Ishikawa (cell line): ENCODE results near the gene RNF169.
A peak's percentile ranks its signal among the peaks of the same experiment; 100 is the strongest.

Experiments
- CEBPB ChIP-seq: IDR thresholded peaks from 2 replicates; pipeline ENCODE4 v1.6.1; 2012
- CREB1 ChIP-seq: IDR thresholded peaks from 2 replicates; pipeline ENCODE4 v1.6.1; 2012; ENCODE audit warnings: low read depth
- EGR1 ChIP-seq: IDR thresholded peaks from 2 replicates; pipeline ENCODE4 v1.6.1; 2012
- EP300 ChIP-seq: IDR thresholded peaks from 2 replicates; pipeline ENCODE4 v1.6.1; 2012; ENCODE audit warnings: borderline replicate concordance
- FOXM1 ChIP-seq: IDR thresholded peaks from 2 replicates; pipeline ENCODE4 v1.6.1; 2012; ENCODE audit warnings: low read depth, borderline replicate concordance
- MAX ChIP-seq: IDR thresholded peaks from 2 replicates; pipeline ENCODE4 v1.6.1; 2012
- NFIC ChIP-seq: IDR thresholded peaks from 2 replicates; pipeline ENCODE4 v1.6.1; 2012
- RAD21 ChIP-seq: IDR thresholded peaks from 2 replicates; pipeline ENCODE4 v1.6.1; 2012; ENCODE audit warnings: low read depth
- TAF1 ChIP-seq: IDR thresholded peaks from 2 replicates; pipeline ENCODE4 v1.6.1; 2012; ENCODE audit warnings: low read depth, mild to moderate bottlenecking
- TCF12 ChIP-seq: IDR thresholded peaks from 2 replicates; pipeline ENCODE4 v1.6.1; 2012; ENCODE audit warnings: low read depth
- TEAD4 ChIP-seq: IDR thresholded peaks from 2 replicates; pipeline ENCODE4 v1.6.1; 2012
- YY1 ChIP-seq: IDR thresholded peaks from 2 replicates; pipeline ENCODE4 v1.6.1; 2012; ENCODE audit warnings: low read depth
- ZBTB7A ChIP-seq: IDR thresholded peaks from 2 replicates; pipeline ENCODE4 v1.6.1; 2012; ENCODE audit warnings: low read depth
- TF ChIP-seq, protein P1 (sequence below): IDR thresholded peaks from 2 replicates; pipeline ENCODE4 v1.6.1; 2012
- TF ChIP-seq, protein P2 (sequence below): IDR thresholded peaks from 2 replicates; pipeline ENCODE4 v1.6.1; 2012; ENCODE audit warnings: low read depth, mild to moderate bottlenecking

RNF169 gene

GRCh38 chr11:74748211-74749126 is at the start of gene RNF169:
RNF169 (plus strand) TSS chr11:74748849; CDS start chr11:74748881, 32 bp downstream.
- TF ChIP-seq CEBPB = no peak
- TF ChIP-seq RAD21 = no peak
- peak; percentile 94 for TF ChIP-seq YY1
- TF ChIP-seq, protein P1, sequence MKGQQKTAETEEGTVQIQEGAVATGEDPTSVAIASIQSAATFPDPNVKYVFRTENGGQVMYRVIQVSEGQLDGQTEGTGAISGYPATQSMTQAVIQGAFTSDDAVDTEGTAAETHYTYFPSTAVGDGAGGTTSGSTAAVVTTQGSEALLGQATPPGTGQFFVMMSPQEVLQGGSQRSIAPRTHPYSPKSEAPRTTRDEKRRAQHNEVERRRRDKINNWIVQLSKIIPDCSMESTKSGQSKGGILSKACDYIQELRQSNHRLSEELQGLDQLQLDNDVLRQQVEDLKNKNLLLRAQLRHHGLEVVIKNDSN = no peak
- TF ChIP-seq TAF1 = peak; percentile 90
- no peak for TF ChIP-seq TEAD4
- TF ChIP-seq TCF12 = no peak

GRCh38 chr11:74699615-74700396 is 48.8 kb upstream of the RNF169 start:
- TF ChIP-seq, protein P1 = no peak

DNA sequence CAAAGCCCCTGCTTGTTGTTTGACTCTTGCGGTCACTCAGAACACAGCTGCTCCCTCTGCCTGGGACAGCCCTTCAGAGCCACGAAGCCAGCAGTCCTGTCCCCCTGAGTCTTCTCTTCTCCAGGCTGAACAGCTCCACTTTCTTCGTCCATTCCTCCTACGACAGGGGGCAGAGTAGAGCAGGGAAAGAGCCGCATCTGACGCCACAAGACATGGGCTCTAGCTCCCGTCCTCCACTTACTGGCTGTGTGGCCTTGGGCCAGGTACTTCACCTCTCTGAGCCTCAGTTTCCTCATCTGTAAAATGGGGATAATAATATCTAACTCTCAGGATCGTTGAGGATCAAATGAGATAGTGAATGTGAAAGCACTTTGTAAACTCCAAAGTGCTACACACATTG is 47.3 kb upstream of the RNF169 start:
- TF ChIP-seq NFIC (no peak), TEAD4 (no peak), ZBTB7A (no peak), TCF12 (no peak), RAD21 (no peak), CREB1 (no peak), EP300 (no peak), EGR1 (no peak), FOXM1 (no peak), YY1 (no peak), CEBPB (no peak), MAX (no peak)
- TF ChIP-seq, protein P2, sequence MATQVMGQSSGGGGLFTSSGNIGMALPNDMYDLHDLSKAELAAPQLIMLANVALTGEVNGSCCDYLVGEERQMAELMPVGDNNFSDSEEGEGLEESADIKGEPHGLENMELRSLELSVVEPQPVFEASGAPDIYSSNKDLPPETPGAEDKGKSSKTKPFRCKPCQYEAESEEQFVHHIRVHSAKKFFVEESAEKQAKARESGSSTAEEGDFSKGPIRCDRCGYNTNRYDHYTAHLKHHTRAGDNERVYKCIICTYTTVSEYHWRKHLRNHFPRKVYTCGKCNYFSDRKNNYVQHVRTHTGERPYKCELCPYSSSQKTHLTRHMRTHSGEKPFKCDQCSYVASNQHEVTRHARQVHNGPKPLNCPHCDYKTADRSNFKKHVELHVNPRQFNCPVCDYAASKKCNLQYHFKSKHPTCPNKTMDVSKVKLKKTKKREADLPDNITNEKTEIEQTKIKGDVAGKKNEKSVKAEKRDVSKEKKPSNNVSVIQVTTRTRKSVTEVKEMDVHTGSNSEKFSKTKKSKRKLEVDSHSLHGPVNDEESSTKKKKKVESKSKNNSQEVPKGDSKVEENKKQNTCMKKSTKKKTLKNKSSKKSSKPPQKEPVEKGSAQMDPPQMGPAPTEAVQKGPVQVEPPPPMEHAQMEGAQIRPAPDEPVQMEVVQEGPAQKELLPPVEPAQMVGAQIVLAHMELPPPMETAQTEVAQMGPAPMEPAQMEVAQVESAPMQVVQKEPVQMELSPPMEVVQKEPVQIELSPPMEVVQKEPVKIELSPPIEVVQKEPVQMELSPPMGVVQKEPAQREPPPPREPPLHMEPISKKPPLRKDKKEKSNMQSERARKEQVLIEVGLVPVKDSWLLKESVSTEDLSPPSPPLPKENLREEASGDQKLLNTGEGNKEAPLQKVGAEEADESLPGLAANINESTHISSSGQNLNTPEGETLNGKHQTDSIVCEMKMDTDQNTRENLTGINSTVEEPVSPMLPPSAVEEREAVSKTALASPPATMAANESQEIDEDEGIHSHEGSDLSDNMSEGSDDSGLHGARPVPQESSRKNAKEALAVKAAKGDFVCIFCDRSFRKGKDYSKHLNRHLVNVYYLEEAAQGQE = no peak
- TF ChIP-seq, protein P1 = no peak

DNA sequence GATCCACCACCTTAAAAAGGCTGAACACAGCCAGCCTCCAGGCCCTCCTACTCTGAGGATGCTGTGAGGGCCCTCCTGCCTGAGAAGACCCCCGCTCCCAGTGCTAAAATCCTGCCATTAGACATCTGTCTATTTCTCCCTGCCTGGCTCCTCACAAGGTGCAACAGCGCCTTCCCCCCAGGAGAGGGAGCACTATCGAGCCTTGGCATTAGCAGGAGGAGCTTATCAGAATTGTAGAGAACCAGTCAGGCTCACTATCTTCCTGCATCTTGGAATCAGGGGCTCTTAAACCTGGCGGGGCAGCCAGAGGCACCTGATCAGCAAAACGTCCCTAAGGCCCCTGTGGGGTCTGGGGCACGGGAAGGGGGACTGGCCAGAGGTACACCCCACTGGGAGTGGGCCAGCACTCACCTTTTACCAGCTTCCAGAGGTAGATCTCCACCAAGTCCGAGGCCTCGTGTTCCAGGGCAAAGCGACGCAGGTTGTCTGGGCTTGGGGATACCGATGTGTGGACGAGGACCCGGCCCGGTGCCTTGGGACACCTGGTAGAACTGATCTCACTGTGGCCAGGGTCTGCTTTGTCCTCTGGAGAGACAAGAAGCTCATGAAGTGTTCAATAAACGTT is 46.2 kb upstream of the RNF169 start:
- TF ChIP-seq RAD21 (peak; percentile 70), YY1 (no peak)

DNA sequence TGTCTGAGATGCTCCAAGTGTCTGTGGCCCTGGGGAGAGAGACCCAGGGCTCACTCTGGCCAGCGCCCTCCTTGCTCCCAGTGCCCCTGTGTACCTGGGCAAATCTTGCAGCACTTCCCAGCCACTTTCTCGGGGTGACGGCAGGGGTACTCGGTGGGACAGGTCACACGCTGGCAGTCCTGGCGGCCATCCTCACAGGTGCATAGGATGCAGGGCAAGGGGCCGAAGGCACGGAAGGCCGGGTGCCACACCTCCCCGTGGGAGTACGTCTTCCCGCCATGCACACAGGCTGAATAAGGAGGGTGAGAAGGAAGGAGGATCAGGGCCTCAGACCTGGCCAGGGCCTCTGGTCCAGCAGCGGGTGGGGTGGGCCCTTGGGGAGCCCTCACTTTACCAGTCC is 45.4 kb upstream of the RNF169 start:
- no peak for TF ChIP-seq YY1
- no peak for TF ChIP-seq RAD21
- no peak for TF ChIP-seq ZBTB7A
- no peak for TF ChIP-seq EGR1
- no peak for TF ChIP-seq TAF1
- no peak for TF ChIP-seq MAX
- TF ChIP-seq, protein P1 = no peak
- TF ChIP-seq CREB1 = no peak
- no peak for TF ChIP-seq CEBPB
- TF ChIP-seq TEAD4 = no peak
- no peak for TF ChIP-seq EP300
- TF ChIP-seq FOXM1 = no peak
- TF ChIP-seq NFIC = no peak
- TF ChIP-seq, protein P2 = no peak
- TF ChIP-seq TCF12 = no peak
